GM19467 (cell line): ENCODE measurements around the gene GRHL1.

ENCODE experiments used
- ATAC-seq: cut with Tn5 transposase; IDR thresholded peaks from one replicate; pipeline ENCODE4 v1.9.1; 2021; ENCODE audit warnings: mild to moderate bottlenecking, moderate library complexity; ENCODE audit not compliant: unreplicated experiment

The GRHL1 gene

DNA sequence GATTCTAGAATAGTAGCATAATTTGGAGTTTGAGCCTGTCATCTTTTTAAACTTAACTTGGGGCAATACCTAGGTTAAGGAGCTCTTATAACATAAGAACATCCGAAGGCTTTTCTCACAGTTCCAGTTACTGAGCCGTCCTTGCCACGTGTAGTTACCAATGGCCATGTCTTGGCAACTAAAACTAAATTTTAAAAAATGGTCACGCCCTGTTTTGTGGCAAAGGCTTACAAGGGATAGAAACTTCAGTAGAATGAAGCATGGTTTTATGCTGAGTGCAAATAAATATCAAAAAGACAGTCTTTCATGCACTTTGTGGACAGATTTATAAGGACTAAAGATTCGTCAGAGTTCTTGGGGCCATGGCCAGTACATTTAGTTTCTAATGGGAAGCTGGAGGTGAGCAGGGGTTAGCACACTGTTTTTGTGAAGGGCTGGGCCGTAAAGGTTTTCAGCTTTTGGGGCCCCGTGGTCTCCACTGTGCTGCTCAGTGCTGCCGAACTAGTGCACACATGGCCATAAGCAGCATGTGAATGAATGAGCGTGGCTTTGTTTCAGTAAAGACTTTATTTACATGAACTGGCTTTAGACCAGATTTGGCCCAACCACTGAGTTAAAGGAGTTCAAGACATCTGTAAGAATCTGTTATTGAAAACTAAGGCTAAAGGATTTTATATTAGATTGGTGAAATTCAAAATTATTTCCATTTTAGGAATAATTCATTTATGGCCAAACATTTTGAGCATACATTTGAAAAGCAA is 41.1 kb downstream of the GRHL1 start:
- no peak for ATAC-seq

DNA sequence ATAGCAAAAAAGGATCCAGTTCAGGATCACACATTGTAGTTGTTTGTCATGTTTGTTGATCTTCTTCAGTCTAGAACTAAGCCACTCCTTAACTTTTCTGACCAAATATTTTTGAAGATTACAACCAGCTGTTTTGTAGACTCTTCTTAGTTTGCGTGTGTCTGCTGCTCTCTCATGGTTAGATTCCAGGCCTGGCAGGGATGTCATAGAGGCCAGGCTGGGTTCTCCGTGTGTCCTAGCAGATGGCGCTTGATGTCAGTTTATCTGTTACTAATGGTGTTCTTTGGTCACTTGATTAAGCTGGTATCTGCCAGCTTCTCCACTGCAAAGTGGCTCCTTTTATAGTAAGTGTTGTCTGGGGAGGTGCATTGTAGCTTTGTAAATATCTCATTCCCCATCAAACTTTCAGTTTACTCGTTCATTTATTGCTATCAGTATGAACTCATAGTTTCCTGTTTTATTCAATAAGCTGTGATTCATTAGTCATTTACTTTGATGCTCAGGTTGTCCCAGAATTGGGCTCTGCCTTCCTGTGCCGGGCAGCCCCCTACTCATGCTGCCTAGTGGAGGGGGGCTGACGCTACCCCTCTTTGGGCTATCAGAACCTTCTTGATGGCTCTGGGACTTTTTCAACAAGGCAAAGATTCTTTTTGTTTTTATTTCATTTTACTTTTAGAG is 42.1 kb downstream of the GRHL1 start:
- no peak for ATAC-seq

DNA sequence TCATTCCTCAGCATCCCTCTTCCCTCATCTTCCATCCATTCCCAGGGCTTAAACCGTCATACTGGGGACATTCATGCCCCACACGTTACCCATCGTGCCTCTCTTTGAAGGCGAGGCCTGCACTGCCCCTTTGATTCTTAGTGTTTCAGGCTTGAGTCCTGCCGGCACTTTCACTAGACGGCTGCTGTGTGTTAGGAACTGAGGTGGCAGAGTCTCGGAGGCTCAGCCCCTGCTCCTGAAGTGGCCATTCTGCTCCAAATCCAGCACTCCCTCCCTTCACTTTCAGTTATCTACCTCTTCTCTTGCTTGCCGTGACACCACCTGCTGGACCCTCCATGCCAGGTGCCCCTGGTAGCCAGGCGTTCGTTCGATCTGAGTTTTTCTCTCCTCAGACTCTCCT is 43.0 kb downstream of the GRHL1 start:
- ATAC-seq: no peak

DNA sequence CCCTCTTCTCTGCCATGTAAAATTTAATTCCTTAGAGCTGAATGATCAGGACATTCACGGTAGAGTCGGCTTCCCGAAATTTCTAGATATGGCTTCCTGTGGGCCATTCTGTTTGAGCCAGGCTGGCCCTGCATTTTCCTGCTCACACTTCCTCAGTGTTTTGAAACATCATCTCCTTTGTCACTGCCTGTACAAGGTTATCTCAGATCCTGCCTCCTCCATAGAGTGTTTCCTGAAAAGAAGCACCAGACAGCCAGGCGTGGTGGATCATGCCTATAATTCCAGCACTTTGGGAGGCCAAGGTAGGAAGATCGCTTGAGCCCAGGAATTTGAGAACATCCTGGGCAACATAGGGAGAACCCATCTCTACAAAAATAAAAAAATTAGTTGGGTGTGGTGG is 43.6 kb downstream of the GRHL1 start:
- ATAC-seq: no peak

DNA sequence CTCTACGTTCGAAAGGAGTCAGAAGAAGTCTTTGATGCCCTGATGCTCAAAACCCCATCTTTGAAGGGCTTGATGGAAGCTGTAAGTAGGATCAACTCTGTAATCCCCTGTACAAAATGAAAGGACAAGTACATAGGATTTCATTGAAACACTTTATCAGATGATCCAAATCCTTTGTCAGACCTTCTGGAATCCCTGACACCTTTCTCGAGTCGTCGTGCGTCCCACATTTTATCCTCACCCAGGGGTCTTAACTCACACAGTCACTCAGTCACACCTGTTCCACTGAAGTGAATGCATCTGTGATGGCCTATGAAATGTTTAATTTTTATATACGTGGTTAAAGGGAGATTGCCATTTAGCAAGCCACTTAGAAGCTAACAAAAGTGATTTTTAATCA is 44.8 kb downstream of the GRHL1 start:
- no peak for ATAC-seq

DNA sequence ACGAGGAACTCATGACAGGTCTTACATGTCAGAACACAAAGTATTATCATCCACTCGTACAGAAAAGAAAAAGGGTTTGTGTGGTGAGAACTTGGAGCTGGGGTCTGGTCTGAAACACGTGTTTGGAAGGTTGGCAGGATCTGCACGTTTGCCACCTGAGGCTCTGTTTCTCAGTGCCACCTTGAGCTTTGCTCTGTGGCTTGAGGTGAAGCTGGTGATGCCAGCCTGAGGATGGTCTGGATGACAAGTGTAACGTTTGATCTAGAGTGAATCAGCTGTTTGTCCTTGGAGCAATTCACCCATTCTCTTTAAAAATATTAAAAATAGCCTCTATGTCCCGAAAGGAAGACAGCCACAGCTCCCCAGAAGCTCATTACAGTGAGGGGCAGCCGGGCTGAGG is 46.4 kb downstream of the GRHL1 start:
- no peak for ATAC-seq

DNA sequence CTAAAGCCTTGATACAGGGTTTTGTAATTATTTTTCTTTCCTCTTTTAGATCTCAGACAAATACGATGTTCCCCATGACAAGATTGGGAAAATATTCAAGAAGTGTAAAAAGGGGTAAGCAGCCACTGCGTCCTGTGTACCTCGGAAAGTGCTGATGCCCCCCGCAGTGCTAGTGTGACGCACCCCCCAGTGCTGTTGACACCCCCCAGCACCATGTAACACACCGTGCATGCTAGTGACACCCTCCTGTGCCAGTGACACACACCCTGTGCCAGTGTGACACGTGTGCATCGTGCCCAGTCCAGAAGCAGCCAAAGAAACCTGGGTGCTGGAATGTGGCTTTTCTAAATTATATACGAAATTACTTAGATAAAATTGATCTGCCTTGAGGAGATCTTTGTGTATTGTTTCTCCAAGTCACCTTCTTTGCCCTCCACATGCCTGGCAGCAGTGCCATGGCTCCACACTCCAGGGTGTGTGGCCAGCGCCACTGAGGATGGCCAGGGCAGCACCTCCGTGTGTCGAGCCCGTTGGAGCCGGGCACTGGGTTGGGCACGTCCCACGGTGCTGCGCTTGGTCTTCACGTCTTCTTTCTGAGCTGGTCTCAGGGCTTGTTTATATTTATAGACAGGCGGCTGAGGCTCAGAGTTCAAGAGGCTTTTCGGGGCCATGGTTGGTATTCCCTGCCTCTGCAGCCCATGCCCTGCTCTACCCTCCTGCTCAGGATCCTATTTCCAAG is 47.6 kb downstream of the GRHL1 start:
- no peak for ATAC-seq

DNA sequence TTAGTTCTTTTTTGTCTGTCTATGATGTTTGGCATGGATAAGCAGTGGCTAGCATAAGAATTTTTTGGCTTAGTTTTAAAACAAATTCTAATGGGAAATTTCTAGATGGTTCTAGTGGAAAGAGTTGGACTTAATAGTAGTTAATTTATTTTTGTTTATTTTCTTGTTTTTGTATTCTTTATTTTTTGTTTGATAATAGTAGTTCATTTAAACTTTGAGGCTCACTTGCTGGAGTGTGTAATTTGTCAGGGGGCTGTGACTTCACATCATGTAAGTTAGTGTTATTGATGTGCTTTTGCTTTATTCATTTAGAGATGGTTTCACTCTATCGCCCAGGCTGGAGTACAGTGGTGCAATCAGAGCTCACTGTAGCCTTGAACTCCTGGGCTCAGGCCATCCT is 48.2 kb downstream of the GRHL1 start:
- no peak for ATAC-seq

DNA sequence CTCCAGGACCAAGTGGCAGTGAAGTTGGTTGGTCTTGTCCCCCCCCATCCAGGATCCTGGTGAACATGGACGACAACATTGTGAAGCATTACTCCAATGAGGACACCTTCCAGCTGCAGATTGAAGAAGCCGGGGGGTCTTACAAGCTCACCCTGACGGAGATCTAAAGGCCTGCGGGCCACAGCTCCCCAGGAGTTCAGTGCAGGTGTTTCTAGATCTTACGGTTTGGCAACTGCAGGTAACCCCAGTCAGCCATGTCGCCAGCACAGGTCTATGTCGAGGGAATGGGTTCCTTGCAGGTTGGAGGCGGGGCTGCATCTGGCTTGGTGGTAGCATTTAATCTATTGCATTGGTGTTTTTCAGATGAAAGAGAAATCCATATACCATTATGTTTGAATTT is 49.0 kb downstream of the GRHL1 start:
- no peak for ATAC-seq

DNA sequence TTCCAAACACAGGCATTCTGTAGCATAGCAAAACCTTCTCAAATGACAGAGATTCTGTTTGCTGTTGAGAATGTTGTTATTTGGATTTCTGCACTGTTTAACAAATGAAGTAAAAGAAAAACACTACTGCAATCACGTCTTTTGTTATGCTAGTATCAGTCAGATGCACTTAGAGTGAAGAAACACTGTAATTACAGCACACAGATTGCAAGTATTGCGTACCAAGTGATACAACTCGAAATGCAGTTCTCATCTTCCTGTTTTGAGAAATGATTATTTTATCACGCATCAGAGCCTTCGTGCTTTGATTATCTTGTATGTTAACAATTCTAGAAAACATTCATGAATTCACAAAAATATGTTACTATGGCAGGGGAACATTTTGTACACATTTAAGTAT is 50.1 kb downstream of the GRHL1 start:
- no peak for ATAC-seq

DNA sequence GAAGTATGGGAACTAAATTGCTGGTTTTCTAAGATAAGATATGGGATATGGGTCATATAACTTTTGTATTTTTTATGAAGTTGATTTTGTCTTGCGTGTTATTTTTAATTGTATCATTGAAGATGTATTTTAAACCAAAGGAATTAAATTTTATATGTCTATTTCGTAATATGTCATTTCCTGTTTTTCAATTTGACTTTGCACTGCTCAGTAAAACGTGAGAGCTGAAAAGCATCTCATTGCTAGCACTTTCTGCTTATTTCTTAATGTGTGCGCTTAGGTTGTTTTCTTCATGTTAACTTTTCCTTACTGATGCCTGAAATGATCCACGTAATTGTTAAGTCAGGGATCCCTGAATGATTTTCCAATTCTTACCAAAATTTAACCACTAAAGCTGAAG is 50.6 kb downstream of the GRHL1 start:
- ATAC-seq: no peak

DNA sequence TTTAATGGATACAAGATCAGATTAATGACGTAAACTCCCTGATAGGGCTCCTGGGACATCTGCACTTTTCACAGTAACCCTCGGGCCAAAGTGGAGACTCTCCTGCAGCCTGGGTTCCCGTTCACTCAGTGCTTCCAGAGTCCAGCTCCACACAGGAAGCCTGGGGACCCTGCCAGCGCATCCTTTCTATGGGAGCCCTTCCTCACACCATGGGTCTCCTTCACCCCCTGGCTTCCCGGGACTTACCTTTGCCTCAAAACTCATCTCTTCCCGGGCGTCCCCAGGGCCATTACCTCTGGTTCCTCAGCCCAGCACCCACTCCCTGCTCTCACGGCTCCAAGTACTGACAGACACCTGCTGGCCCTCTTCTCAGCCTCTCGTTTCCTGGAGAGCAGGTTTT is 51.2 kb downstream of the GRHL1 start:
- ATAC-seq: no peak

DNA sequence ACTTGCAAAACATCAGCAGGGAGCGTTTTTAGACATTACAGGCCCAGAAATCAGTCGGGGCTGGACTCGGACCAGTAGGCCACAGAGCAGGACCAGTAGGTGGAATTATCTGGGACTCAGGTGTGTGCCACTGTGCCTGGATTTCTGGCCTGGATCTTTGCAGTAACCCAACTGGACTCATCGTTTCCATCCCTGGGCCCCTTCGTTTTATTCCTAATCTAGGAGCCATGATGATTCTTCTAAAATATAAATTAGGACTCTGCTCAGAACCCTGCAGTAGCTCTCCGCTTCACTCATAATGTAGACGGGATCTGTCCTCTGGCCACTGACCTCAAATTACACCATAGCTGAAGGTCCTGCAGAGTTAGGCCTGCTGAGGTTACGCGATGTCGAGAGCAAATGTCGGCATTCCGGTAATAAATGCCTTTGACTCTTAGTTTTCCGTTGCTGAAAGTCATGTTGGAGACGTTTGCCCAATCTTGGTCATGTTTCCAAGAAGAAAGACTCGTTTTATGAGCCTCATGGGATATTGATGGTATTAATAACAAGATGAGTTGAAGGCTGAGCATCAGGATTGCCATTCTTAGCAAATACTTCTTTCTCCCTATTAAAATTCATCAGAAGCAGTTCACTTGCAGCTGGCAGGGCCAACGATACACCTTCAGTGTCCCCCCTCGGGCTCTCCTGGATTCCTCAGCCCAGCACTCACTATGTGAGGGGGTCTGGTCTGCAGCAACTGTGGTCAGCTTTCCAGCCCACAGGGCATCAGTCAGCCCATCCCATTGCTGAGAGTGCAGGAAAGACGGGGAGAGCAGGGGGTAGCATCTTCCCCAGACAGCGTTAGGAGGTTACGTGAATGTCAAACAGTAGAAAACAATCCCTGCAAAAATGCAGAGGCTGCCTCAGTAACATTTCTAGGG is 52.0 kb downstream of the GRHL1 start:
- ATAC-seq: no peak

DNA sequence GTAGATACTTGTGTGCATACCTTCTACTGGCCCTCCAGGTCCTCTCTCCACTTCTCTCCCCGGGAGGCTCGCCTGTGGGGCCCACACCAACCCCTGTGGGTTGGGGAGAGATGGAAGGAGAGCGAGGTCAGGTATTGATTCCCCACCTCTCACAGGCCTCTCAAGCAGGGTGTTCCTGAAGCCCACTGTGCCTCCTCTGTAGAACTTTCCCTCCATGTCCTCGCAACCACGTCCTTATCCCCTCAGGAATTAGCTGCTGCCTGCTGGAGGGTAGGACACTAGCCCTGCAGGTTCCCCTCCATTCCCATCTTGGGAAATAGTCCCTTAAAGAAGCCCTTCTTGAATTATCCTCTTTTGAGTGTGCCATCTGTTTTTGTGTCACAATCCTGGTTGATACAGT is 52.9 kb downstream of the GRHL1 start:
- ATAC-seq: no peak

DNA sequence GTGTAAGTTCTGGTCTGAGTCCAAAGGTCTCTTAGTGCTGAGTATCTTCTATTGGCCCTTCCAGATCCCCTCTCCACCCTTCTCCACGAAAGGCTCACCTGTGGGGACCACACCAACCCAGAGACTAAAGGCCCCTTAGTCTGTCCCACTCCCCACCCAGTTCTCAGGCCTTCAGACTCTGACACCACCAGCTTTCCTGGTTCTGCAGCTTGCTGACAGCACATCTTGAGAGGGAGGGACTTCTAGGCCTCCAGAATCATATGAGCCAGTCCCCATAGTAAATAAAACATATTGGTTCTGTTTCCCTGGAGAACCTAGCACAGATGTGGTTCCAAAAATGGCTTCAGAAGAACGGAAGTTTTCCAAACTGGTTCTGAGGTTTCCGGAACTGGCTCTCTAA is 53.3 kb downstream of the GRHL1 start:
- ATAC-seq: no peak

DNA sequence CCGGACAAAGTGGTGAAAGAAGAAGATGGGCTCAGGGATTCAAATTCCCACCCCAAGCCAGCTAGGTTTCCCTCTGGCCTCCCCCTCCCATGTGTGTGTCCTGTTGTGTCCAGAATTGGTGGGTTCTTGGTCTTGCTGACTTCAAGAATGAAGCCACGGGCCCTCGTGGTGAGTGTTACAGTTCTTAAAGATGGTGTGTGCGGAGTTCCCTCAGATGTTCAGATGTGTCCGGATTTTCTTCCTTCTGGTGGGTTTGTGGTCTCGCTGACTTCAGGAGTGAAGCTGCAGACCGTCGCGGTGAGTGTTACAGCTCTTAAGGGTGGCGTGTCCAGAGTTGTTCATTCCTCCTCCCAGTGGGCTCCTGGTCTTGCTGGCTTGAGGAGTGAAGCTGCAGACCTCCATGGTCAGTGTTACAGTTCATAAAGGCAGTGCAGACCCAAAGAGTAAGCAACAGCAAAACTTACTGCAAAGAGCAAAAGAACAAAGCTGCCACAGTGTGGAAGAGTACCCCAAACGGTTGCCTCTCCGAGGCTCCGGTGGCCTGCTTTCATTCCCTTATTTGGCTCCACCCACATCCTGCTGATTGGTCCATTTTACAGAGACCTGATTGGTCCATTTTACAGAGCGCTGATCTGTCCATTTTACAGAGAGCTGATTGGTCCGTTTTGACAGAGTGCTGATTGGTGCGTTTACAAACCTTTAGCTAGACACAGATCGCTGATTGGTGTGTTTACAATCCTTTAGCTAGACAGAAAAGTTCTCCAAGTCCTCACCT is 54.2 kb downstream of the GRHL1 start:
- no peak for ATAC-seq

DNA sequence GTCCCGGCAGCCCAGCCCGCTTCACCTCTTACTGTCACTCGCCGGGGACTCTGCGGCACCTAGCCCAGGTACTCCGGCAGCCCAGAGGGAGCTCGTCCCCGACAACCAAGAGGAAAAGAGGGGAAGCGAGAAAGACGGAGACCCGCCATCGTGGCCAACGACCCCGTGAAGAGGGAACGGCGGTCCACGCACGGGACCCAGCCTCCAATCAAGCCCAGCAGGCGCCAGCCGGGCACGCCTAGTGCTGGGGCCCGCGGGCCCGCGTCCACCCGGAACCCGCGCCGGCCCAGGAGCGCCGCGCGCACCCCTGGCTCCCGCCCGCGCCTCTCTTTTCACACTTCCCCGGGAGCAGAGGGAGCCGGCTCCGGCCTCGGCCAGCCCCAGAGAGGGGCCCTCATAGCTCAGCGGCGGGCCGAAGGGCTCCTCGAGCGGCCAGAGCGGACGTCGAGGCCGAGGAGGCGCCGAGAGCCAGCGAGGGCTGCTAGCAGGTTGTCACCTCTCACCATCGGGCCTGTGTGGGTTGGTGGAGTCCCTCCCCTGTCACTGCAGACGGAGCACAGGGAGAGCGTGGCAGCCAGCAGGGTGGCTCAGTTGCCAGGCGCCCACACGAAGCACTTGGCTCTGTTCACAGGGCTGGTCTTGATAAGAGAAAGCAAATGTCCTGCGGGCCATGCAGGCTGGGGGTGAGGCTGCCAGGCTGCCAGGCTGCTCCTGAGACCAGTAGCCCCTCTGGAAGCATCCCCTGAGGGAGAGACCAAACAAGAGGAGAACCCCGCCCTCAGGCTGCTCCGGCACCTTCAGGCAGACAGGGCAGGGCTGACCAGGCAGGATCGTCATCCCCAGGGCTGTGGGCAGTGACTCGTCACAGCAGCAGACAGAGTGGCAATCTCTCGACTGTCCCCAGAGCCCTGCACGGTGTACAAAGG is 55.0 kb downstream of the GRHL1 start:
- no peak for ATAC-seq

DNA sequence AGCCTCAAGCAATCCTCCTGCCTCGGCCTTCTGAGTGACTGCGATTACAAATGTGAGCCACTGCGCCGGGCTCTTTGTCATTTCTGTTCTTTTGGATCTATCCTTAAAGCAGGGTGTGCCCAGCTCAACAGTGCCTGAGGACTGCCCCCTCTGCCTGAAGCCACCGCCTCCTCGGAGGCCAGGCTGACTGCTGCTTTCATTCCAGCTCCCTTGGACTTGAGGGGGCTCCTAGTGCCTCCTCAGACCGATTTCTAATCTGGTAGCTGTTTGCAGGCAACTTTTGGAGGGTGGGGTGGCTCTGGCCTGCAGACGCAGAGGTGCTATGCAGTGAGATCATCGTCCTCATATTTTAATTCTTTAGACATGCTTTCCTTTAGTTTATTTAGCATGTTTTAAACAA is 55.9 kb downstream of the GRHL1 start:
- ATAC-seq: no peak
